ENCODE measurements around the gene NPEPL1.

Gene NPEPL1

GRCh38 chr20:58719971-58720371, 27.4 kb downstream of the NPEPL1 start:
- no peak for TF ChIP-seq FOXP2 (optimal IDR thresholded peaks at IDR 0.05; ENCODE audit: borderline replicate concordance, extremely low read depth, extremely low read length, insufficient read depth)
- no peak for TF ChIP-seq TAF1 (IDR thresholded peaks at IDR 0.05; ENCODE audit: borderline replicate concordance, insufficient read depth, low read length)
- no peak for TF ChIP-seq POLR2AphosphoS5 (IDR thresholded peaks at IDR 0.05; ENCODE audit: low read depth, low read length)

- TF ChIP-seq FOXP2 (optimal IDR thresholded peaks at IDR 0.05; ENCODE audit: borderline replicate concordance, extremely low read depth, extremely low read length, insufficient read depth) (no peak), POLR2AphosphoS5 (IDR thresholded peaks at IDR 0.05; ENCODE audit: low read depth, low read length) (no peak), TAF1 (IDR thresholded peaks at IDR 0.05; ENCODE audit: borderline replicate concordance, insufficient read depth, low read length) (no peak)
These were observed 28.3 kb downstream of the NPEPL1 start for GRCh38 chr20:58720890-58721289.

GRCh38 chr20:58721951-58722778, 29.6 kb downstream of the NPEPL1 start:
- TF ChIP-seq POLR2AphosphoS5 (IDR thresholded peaks at IDR 0.05; ENCODE audit: low read depth, low read length), result no peak
- no peak for TF ChIP-seq SIN3A (IDR thresholded peaks at IDR 0.05; ENCODE audit: borderline replicate concordance, insufficient read depth, low read length)
- TF ChIP-seq REST (IDR thresholded peaks at IDR 0.05; ENCODE audit: insufficient read depth in 1 of 2, low read depth in 2 of 2, low read length in 2 of 2), result no peak
- no peak for TF ChIP-seq TAF1 (IDR thresholded peaks at IDR 0.05; ENCODE audit: borderline replicate concordance, insufficient read depth, low read length)
- TF ChIP-seq FOXP2 (optimal IDR thresholded peaks at IDR 0.05; ENCODE audit: borderline replicate concordance, extremely low read depth, extremely low read length, insufficient read depth), result no peak

- TF ChIP-seq REST (IDR thresholded peaks at IDR 0.05; ENCODE audit: insufficient read depth in 1 of 2, low read depth in 2 of 2, low read length in 2 of 2) (no peak), FOXP2 (optimal IDR thresholded peaks at IDR 0.05; ENCODE audit: borderline replicate concordance, extremely low read depth, extremely low read length, insufficient read depth) (no peak), TAF1 (IDR thresholded peaks at IDR 0.05; ENCODE audit: borderline replicate concordance, insufficient read depth, low read length) (no peak)
These were observed 30.5 kb downstream of the NPEPL1 start for GRCh38 chr20:58722877-58723627.

- TF ChIP-seq TAF1 (IDR thresholded peaks at IDR 0.05; ENCODE audit: borderline replicate concordance, insufficient read depth, low read length) (no peak), POLR2AphosphoS5 (IDR thresholded peaks at IDR 0.05; ENCODE audit: low read depth, low read length) (no peak), REST (IDR thresholded peaks at IDR 0.05; ENCODE audit: insufficient read depth in 1 of 2, low read depth in 2 of 2, low read length in 2 of 2) (no peak), SIN3A (IDR thresholded peaks at IDR 0.05; ENCODE audit: borderline replicate concordance, insufficient read depth, low read length) (no peak), FOXP2 (optimal IDR thresholded peaks at IDR 0.05; ENCODE audit: borderline replicate concordance, extremely low read depth, extremely low read length, insufficient read depth) (no peak)
These were observed 31.0 kb downstream of the NPEPL1 start for GRCh38 chr20:58723628-58723984.

- TF ChIP-seq POLR2AphosphoS5 (IDR thresholded peaks at IDR 0.05; ENCODE audit: low read depth, low read length) (no peak), TAF1 (IDR thresholded peaks at IDR 0.05; ENCODE audit: borderline replicate concordance, insufficient read depth, low read length) (no peak), FOXP2 (optimal IDR thresholded peaks at IDR 0.05; ENCODE audit: borderline replicate concordance, extremely low read depth, extremely low read length, insufficient read depth) (no peak), REST (IDR thresholded peaks at IDR 0.05; ENCODE audit: insufficient read depth in 1 of 2, low read depth in 2 of 2, low read length in 2 of 2) (no peak), SIN3A (IDR thresholded peaks at IDR 0.05; ENCODE audit: borderline replicate concordance, insufficient read depth, low read length) (no peak)
These were observed 38.6 kb downstream of the NPEPL1 start for GRCh38 chr20:58731192-58731591.

Measured in PFSK-1 (cell line).